GM18868 (cell line): Measurements from ENCODE around the gene ZFHX3.

Source experiments
- ATAC-seq: cut with Tn5 transposase; IDR thresholded peaks from one replicate; pipeline ENCODE4 v1.9.1; 2021; ENCODE audit warnings: mild to moderate bottlenecking, moderate library complexity; ENCODE audit not compliant: unreplicated experiment

The ZFHX3 gene

DNA sequence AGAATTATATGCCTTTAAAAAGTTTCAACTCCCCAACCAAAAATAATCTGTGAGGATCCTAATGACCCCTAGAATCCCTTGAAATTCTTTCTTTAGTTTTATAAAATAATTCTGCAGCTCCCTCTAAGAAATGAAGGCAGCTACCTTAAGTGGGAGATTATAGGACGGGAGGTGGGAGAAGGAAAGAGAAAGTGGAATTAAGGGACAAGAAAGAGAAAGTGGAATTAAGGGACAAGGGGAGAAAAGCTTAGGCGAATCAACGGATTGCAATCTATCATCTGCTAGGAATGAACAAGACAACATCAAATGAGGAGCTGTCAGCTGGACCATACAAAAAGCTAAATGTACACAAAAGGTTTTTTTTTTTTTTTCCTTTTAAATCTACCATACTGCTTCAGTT, 262.0 kb downstream of the ZFHX3 start:
- ATAC-seq = no peak

DNA sequence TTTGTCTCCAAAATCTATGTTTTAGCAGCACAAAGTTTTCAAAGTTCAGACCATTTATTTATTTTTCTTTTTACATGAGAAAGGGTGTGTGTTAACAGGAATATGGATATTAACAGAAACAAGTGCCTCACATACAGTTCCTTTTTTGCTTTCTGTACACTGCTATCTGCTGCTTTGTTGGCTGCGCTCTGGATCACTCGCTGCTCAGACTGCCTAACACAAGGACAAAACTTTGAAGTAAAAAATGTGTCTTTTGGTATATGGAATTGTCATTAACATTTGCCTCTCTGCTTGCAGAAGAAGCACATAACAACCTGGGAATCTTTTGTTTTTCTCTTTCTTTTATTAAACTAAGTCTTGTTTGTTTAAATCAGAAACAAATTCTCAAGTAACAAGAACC, 262.8 kb downstream of the ZFHX3 start:
- ATAC-seq = no peak

DNA sequence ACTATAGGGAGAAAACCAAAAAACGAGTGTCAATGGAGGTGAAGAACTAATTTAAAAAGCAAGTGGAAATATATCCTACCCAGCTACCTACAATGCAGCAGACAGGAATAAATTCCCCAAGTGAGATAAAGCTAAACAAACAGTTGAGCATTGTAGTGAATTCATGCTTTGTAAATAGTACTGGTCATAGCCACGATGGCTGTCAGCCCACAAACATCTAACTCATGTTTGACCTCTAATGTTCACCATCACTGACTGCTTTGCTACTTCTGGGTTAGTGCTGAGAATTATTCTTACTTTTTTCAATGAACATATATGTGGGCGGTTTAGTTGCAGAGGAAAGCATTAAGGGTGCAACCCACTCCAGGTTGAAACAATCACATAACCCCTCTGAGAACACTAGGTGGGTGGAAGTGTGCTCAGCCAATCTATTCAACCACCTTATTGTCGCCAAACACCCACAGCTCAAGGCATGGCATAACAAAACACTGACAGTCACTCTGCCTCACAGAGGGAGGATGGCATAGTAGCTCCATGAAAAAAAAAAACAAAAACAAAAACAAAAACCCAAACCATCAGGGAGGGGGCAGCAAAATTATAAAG, 264.1 kb downstream of the ZFHX3 start:
- no peak for ATAC-seq

DNA sequence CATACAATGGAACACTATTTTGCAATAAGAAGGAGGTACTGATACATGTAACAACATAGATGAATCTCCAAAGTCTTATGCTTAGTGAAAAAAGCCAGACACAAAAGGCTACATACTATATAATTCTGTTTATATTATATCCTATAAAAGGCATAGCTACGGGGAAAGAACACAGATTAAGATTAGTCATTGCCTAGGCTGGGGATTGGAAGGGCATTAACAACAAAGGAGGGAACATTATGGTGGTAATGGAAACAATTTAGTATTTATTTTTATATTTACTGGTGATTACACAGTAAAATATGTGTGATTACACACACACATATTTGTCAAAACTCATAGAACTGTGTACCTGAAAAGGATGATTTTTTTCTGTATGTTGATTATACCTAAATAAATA, 278.1 kb downstream of the ZFHX3 start:
- ATAC-seq = no peak

DNA sequence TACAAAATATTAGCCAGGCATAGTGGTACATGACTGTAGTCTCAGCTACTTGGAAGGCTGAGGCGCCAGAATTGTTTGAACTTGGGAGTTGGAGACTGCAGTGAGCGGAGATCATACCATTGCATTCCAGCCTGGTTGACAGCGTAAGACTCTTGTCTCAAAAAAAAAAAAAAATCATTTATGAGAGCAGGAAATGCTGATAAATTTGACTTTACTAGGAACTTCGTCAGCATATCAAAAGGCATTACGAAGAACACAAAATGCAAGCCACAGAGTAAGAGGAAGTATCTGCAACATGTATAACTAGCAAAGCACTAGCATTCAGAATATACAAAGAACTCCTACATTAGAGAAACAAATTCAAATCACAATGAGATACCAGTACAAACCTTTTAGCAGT, 279.3 kb downstream of the ZFHX3 start:
- ATAC-seq = no peak

DNA sequence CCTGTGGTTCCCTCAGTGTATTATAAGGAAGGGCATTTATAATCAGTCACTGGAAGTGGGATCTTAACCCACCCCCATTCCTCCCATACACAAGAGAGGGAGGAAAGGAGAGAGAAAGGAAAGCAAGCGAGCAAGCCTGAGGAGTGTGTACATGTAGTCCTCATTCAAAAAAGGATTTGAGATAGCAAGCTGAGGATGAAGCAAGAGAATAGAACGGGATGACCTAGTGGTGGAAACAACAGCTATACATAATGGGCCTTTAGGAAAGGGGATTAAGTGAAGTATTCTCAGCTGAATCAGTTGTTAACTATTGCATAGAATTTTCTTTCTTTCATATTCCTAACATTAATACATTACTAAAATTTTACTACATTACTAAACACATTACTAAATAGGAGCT, 281.4 kb downstream of the ZFHX3 start:
- no peak for ATAC-seq

DNA sequence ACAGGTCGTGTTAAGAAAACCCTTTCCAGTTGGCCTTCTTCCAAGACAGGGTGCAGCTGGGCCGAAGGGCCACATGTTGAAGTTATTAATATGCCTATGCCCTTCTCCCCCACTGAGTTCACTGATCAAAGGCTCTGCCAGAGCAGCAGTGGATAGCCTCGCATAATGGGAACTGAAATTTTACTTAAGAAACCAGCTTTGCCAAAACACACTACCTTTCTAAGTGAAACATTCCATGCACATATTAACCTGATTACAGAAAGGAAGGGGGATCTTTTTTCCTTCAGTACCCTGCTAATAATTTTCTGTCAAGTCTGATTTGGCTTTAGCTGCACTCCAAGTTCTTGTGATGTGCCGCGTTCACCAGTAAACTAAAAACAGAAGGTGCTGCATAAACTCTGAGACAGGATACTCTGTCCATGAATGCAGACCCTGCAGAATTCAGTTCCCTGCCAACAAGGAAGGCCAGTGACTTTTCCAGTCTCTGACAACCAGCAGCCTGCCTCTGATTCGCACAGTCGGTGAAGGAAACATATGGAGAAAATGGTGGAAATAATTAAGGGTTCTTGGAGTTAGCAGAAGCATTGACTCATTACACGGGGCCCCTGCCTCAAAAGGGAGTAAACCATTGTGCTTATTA, 283.8 kb downstream of the ZFHX3 start:
- no peak for ATAC-seq

DNA sequence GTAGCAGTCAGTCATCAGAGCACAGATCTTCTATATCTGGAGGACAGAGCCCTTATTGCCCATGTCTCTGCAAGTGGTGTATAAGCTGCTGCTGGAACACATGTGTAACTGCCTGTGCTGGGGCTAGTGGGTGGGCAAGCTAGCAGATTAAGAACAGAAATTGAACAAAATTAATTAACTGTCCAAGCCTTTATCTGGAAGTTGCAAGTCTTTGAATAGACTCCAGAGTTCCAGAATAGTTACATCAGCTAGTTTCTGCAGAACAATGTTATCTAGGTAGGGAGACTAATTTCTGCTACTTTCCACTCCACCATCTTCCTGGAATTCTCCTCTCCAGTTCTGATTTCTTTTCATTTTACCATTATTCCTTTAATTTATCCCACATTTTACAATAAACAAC, 287.3 kb downstream of the ZFHX3 start:
- no peak for ATAC-seq

DNA sequence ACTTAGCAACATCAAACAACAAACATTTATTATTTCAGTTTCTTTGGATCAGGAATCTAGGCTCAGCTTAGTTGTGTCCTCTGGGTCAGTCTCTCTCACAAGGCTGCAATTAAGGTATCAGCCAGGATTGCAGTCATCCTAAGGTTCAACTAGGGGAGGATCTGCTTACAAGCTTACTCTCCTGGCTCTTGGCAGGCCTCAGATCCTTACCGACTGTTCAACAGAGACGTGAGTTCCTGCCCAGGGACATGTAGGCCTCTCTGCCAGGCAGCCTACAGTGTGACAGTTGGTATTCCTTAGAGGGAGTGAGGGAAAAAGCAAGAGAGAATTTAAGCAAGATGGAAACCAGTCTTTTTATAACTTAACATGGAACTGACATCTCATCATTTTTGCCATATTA, 294.0 kb downstream of the ZFHX3 start:
- ATAC-seq = no peak

DNA sequence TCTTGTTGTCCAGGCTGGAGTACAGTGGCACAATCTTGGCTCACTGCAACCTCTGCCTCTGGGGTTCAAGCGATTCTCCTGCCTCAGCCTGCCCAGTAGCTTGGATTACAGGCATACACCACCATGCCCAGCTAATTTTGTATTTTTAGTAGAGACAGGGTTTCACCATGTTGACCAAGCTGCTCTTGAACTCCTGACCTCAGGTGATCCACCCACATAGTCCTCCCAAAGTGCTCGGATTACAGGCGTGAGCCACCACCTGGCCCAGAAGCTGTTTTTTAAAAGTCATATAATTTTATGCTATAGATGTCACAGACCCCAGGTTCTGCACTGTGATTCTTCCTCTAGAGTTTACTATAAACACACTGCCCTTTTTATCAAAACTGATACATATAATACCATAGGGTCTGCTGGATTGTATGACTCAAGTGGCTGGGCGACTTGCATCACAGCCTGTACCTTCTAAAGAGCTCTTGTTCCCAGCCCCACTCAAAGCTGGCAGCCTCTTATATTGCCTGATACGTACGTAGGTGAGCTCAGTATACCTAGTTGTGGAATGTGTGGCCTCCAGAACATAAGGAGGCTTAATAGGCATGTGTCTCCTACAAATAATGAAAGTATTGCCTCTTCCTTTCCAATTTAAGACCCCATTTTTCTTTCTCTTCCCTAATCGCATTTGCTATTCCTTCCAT, 295.8 kb downstream of the ZFHX3 start:
- no peak for ATAC-seq

DNA sequence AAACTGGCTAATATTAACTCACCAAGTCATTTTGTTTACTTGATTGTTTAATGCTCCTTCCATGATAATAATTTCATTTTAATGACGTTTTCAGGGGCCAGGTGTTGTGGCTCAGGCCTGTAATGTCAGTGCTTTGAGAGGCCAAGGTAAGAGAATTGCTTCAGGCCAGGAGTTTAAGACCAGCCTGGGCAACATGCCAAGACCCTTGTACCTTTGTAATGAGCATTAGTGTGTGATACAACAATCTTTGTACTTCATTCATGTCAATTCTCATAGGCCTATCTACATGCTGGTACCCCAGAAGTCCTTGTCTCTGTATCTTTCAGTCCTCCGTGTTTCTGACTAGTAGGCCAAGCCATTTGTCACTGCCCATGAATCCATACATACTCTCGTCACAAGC, 296.9 kb downstream of the ZFHX3 start:
- ATAC-seq = no peak

DNA sequence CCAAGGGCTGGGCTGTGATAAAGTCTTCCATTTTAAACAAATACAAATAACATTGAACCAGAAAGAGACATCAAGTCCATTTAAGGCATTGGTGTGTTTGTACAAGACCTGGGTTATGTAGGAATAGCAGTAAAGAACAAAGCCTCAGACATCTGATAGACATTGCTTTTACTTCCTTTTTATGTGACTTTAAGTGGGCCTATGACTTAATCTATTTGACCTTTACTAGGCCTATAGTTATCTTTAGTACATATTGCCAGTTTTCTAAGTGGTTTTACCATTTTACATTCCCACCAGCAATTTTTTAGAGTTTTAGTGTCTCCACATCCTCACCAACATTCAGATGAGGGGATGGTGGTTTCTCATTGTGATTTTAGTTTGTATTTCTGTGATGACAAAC, 298.8 kb downstream of the ZFHX3 start:
- ATAC-seq = no peak

DNA sequence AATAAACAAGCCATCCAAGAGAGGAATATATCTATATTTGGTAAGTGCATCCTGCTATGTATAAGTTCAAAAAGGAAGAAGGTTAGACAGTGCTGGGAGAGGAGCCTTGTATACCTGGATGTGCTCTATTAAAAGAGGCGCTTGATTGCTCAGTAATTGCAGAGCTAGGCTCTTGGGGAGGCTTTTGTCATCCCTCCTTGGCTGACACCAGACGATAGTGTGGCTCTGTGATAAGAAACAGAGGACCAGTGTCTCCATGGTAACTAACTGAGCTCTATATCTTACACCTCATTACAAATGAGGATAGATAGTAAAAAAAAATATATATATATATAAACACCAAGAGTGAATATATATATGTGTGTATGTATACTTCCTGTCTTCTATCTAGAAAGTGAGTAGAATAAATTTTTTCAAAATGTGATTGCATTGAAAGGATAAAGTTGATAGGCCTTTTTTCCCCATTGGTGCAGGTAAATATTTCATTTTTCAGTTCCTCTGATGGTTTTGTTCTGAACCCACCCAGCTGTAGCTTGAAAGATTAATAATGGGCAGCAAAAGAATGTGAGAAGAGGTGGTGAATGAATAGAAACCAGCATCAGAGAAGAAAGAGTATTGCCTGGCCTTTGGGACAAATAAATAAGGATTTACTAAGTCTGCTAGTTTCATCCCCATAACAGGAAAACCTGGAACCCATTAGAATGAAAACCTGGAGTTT, 303.7 kb downstream of the ZFHX3 start:
- ATAC-seq = no peak

DNA sequence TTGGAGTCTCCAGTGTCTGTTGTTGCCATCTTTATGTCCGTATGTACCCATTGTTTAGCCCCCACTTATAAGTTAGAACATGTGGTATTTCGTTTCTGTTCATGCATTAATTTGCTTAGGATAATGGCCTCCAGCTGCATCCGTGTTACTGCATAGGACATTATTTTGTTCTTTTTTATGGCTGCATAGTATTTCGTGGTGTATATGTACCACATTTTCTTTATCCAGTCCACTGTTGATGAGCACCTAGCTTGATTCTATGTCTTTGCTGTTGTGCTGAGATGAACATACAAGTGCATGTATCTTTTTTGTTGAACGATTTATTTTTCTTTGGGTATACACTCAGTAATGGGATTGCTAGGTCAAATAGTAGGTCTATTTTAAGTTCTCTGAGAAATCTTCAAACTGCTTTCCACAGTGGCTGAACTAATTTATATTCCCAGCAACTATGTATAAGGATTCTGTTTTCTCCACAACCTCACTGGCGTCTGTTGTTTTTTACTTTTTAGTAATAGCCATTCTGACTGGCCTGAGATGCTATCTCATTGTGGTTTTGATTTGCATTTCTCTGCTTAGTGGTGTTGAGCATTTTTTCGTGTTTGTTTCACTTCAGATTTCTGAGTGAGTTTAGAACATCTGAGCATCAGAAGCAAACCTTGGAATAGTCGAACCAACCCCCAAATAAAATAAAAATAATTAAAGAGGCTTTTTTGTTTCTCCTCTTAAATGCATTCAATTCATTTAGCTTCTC, 304.7 kb downstream of the ZFHX3 start:
- ATAC-seq = no peak

DNA sequence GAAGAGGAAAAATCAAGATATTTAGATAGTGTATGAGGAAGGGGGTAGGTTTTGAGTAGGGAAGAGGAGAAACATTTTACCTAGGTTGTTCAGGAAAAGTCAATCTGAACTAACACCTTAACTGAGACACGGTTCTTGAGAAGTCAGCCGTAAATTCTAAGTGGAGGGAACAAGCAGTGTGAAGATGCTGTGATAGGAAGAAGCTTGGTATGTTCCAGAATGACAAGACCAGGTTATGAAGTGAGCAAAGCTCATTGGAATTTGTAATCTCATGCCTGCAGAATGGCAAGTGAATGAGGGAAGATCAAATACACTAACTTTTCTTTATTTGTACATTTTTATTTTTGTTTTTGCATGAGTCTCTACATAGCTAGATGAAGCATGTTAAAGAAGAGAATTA, 307.6 kb downstream of the ZFHX3 start:
- ATAC-seq = no peak

DNA sequence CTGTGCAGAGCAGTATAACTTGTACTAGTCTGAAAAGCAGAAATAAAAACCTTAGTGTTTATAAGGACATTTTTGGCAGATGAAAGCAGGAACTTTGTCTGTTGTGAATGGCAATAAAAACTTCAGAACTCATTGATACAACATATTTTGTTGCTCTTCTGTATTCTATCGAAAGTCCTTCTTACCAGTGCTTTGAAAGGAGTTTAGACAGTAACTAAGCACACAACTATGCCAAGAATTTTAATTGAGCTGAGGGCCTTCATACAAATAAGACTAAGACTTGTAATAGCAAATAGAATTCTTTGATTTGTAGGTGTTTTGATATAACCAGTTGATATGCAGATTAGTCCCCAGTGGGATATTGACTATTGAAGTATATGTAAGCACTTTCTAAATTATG, 308.4 kb downstream of the ZFHX3 start:
- no peak for ATAC-seq

DNA sequence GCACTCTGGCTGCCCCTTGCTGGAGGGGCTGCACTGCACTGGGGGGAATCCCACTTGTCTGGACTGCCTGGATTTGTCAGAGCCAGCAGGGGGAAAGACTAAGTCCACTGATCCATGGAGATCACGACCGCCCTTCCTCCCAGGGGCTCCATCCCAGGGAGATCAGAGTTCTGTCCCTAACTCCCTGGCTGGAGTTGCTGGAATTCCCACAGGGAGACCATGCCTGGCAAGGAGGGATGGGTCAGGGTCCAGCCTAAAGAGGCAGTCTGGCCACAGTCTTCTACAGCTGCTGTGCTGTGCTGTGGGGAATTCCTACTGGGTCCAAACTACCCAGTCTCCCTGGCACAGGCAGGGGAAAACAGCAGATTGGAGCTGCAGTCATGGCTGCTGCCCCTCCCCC, 311.9 kb downstream of the ZFHX3 start:
- ATAC-seq = no peak
